CD14-positive monocyte (primary cell): ENCODE measurements around the gene APOBEC3H. TPM values are rescaled to one million over a fixed set of nuclear protein-coding genes. Genes with fewer than 3 reads are reported as not detected.

Source experiments
- DNase-seq, 3 donors: peaks; one replicate each; pipeline ENCODE4 v3.0.0-alpha.2; 2011 to 2022
- H2AFZ ChIP-seq: 2 replicates; pipeline ENCODE4 v1.6.0; 2012; ENCODE audit warnings: mild to moderate bottlenecking, low read depth, low read length, inconsistent platforms; ENCODE audit not compliant: insufficient read depth, poor library complexity, severe bottlenecking
- H3K27ac ChIP-seq, 2 donors: 1 replicate in 1 of 2; 2 replicates in 1 of 2; pipeline ENCODE4 v1.5.1; 2012 to 2013; ENCODE audit warnings: low read length in 2 of 2, control low read depth in 1 of 2, inconsistent platforms in 1 of 2, low read depth in 1 of 2, mild to moderate bottlenecking in 1 of 2
- H3K27me3 ChIP-seq, 2 donors: one replicate each; pipeline versions ENCODE4 v1.6.0 to v1.6.1; 2011 to 2013; ENCODE audit warnings: low read length in 2 of 2; ENCODE audit not compliant: control insufficient read depth in 2 of 2, insufficient read depth in 2 of 2
- H3K36me3 ChIP-seq, 2 donors: replicated peaks in 1 of 2; 1 replicate in 1 of 2; 2 replicates in 1 of 2; pipeline versions ENCODE4 v1.5.1 to v1.6.1; 2012 to 2013; ENCODE audit warnings: low read length in 2 of 2, control low read depth in 1 of 2, inconsistent platforms in 1 of 2, mild to moderate bottlenecking in 1 of 2; ENCODE audit not compliant: insufficient read depth in 2 of 2, control insufficient read depth in 1 of 2
- H3K4me1 ChIP-seq, 2 donors: 1 replicate in 1 of 2; 2 replicates in 1 of 2; pipeline versions ENCODE4 v1.5.1 to v1.6.1; 2012 to 2013; ENCODE audit warnings: low read length in 2 of 2, control low read depth in 1 of 2, inconsistent platforms in 1 of 2, mild to moderate bottlenecking in 1 of 2, moderate library complexity in 1 of 2; ENCODE audit not compliant: insufficient read depth in 2 of 2, control insufficient read depth in 1 of 2
- H3K4me2 ChIP-seq: replicated peaks from 2 replicates; pipeline ENCODE3; 2012; ENCODE audit warnings: low read length, moderate library complexity, mild to moderate bottlenecking; ENCODE audit not compliant: poor library complexity, severe bottlenecking; ENCODE audit errors: extremely low read depth
- H3K4me3 ChIP-seq, 3 experiments: fragments of 200-600 bp in 1 of 3; sonication (generic) in 1 of 3; replicated peaks in 1 of 3; 1 replicate in 2 of 3; 2 replicates in 1 of 3; pipeline ENCODE4 v1.5.1; 2011 to 2013; ENCODE audit warnings: low read length in 3 of 3, mild to moderate bottlenecking in 3 of 3, control low read depth in 2 of 3, low read depth in 2 of 3, inconsistent platforms in 1 of 3, moderate library complexity in 1 of 3
- H3K79me2 ChIP-seq: 2 replicates; pipeline ENCODE4 v1.6.0; 2012; ENCODE audit warnings: mild to moderate bottlenecking, control low read depth, inconsistent platforms, low read length, moderate library complexity; ENCODE audit not compliant: insufficient read depth
- H3K9ac ChIP-seq: 2 replicates; pipeline ENCODE4 v1.6.0; 2017; ENCODE audit warnings: low read length, mild to moderate bottlenecking; ENCODE audit not compliant: insufficient read depth, poor library complexity, severe bottlenecking
- H3K9me3 ChIP-seq, 2 donors: replicated peaks in 1 of 2; 1 replicate in 1 of 2; 2 replicates in 1 of 2; pipeline versions ENCODE4 v1.5.1 to v1.6.1; 2012 to 2013; ENCODE audit warnings: low read length in 2 of 2, control low read depth in 1 of 2; ENCODE audit not compliant: control insufficient read depth in 1 of 2, insufficient read depth in 1 of 2
- H4K20me1 ChIP-seq: 2 replicates; pipeline ENCODE4 v1.6.0; 2012; ENCODE audit warnings: mild to moderate bottlenecking, low read length, control low read depth, moderate library complexity; ENCODE audit not compliant: insufficient read depth
- H3K27ac Mint-ChIP-seq, 7 donors: one replicate each; pipeline ENCODE4 v1.8.0; 2020; ENCODE audit warnings: mild to moderate bottlenecking in 7 of 7, mixed read lengths in 7 of 7, moderate library complexity in 6 of 7, inconsistent platforms in 2 of 7
- H3K27me3 Mint-ChIP-seq, 3 donors: one replicate each; pipeline ENCODE4 v1.8.0; 2021 to 2022; ENCODE audit warnings: low read depth in 3 of 3, mild to moderate bottlenecking in 3 of 3, mixed read lengths in 3 of 3, moderate library complexity in 3 of 3, inconsistent platforms in 1 of 3
- H3K36me3 Mint-ChIP-seq, 2 donors: one replicate each; pipeline ENCODE4 v1.8.0; 2020; ENCODE audit warnings: mixed read lengths in 2 of 2, inconsistent platforms in 1 of 2, mild to moderate bottlenecking in 1 of 2
- H3K4me1 Mint-ChIP-seq: one replicate; pipeline ENCODE4 v1.8.0; 2020; ENCODE audit warnings: mild to moderate bottlenecking, mixed read lengths
- H3K4me3 Mint-ChIP-seq, 2 donors: one replicate each; pipeline ENCODE4 v1.8.0; 2020; ENCODE audit warnings: mild to moderate bottlenecking in 2 of 2, mixed read lengths in 2 of 2, moderate library complexity in 1 of 2
- H3K9me3 Mint-ChIP-seq, 7 donors: one replicate each; pipeline ENCODE4 v1.8.0; 2020 to 2022; ENCODE audit warnings: mixed read lengths in 7 of 7, mild to moderate bottlenecking in 6 of 7, moderate library complexity in 6 of 7, inconsistent platforms in 2 of 7
- WGBS: methylation state at CpG from one replicate; pipeline ENCODE4 v1.1.5; 2013; ENCODE audit warnings: missing lambda C conversion rate; ENCODE audit not compliant: insufficient coverage; 5-methylcytosine and 5-hydroxymethylcytosine counted together
- intact Hi-C, 2 donors: fragments of 100-400 bp; cut with micrococcal nuclease; formaldehyde crosslinking; loops; one replicate each; pipeline versions ENCODE4 v1.15.0 to v1.15.1; 2023
- polyA plus RNA-seq, 3 donors: library from polyadenylated mRNA; depleted of rRNA in 1 of 3; unstranded in 2 of 3; stranded (reverse) in 1 of 3; fragments of 300-500 nt in 2 of 3; fragments of >200 nt in 1 of 3; fragmentation: Illumina TruSeq in 2 of 3; gene quantifications; 1 replicate in 2 of 3; 2 replicates in 1 of 3; pipeline ENCODE4 v1.2.3, GENCODE V29; 2012 to 2021
- TF ChIP-seq, protein P1 (sequence below): fragments of 200-600 bp; IDR thresholded peaks from one replicate; pipeline ENCODE4 v1.8.0; 2022; ENCODE audit warnings: antibody characterized with exemption, mild to moderate bottlenecking

APOBEC3H gene
- polyA plus RNA-seq, 3 donors = 0.28 TPM; not detected in 2

DNA sequence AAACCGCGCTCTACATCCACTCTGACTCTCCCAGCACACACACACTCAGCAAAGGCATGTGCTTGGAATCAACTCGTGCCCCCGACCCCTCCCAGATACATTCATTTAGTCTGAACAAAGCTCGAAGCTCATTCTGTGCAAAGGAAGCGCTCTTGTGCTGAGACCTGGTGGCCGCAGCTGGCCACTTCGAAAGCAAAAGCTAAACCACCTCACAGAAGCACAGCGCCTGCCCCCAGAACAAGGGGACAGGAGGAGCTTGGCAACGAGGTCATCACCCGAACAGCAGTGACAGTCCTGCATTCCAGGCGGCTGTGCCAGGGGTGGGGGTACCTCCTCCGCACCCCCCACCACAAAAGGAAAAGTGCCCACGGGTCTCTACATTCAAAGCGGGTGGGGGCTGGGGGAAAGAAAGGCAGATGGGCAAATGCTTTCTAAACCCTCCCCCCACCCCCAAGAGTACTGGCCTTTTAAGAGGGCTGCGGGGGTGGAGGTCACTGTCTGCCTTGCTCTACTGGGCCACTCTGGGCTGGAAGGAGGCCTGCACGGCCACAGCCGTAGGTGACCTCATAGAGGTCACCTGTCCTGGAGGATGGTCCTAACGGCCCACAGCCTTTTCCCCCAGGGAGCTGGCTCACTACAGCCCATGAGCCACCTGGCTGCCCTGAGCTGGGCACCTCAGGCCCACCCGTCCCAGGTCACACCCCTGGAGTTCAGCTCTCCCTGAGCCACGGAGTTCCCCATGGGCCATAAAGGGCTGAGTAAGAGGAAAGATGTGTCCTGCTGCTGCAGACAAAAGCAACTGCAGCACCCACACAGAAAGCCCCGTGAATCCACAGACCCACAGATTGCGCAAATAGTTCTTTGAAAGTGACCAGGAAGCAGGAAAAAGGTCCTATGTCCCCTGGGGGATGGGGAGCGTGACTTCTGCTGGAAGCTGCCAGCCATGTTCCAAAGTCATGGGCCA lies 34.1 kb downstream of the APOBEC3H start:
- no peaks in the 10 kb centered on the region for H3K79me2 ChIP-seq
- Mint-ChIP-seq H3K9me3 (peaks cover 0 to 2% (median 0%) of the 10 kb centered on the region in 7 donors), H3K27me3 (peaks cover 0 to 7% (median 5%) of the 10 kb centered on the region in 3 donors), H3K27ac (peak overlapping the region in 1 of 7 donors; percentile 73), H3K4me1 (peaks cover 8% of the 10 kb centered on the region), H3K36me3 (peaks cover 7 to 13% of the 10 kb centered on the region in 2 donors), H3K4me3 (no peak overlapping the region)
- no peaks in the 10 kb centered on the region for H3K36me3 ChIP-seq
- H2AFZ ChIP-seq = no peak overlapping the region
- intact Hi-C loops = no loop called here
- no peak overlapping the region for H3K4me2 ChIP-seq
- peaks cover 9 to 12% of the 10 kb centered on the region in 2 donors for H3K4me1 ChIP-seq
- H3K4me3 ChIP-seq = no peak overlapping the region
- no peaks in the 10 kb centered on the region for H3K27me3 ChIP-seq
- TF ChIP-seq, protein P1, sequence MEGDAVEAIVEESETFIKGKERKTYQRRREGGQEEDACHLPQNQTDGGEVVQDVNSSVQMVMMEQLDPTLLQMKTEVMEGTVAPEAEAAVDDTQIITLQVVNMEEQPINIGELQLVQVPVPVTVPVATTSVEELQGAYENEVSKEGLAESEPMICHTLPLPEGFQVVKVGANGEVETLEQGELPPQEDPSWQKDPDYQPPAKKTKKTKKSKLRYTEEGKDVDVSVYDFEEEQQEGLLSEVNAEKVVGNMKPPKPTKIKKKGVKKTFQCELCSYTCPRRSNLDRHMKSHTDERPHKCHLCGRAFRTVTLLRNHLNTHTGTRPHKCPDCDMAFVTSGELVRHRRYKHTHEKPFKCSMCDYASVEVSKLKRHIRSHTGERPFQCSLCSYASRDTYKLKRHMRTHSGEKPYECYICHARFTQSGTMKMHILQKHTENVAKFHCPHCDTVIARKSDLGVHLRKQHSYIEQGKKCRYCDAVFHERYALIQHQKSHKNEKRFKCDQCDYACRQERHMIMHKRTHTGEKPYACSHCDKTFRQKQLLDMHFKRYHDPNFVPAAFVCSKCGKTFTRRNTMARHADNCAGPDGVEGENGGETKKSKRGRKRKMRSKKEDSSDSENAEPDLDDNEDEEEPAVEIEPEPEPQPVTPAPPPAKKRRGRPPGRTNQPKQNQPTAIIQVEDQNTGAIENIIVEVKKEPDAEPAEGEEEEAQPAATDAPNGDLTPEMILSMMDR = no peak
- 84% methylated on average over 11 of the region's 24 CpGs for WGBS
- no peaks in the 10 kb centered on the region for H3K9me3 ChIP-seq
- no peak overlapping the region for H3K27ac ChIP-seq
- no peaks in the 10 kb centered on the region for H4K20me1 ChIP-seq
- DNase-seq = peak in 1 of 3 donors; percentile 64
- H3K9ac ChIP-seq = no peak overlapping the region

DNA sequence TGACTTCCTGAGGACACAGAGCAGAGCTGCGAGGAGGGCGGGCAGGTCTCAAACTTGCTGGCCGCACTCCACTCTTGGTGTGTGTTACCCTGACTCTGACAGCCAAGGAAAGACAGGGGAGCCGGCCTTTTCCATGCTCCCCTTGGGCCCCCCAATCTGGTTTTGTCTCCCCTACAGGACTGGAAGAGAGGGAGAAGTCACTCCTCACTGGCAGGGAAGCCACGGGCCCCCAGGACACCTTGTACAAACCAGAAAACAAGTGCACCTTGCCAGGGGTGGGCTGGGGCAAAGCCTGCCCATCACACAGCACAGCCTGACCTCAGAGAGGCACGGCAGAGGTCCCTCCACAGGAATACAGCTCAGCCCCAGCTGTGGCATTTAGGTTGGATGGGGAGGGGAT lies 35.2 kb downstream of the APOBEC3H start:
- peaks cover 9 to 12% of the 10 kb centered on the region in 2 donors for H3K4me1 ChIP-seq
- no peak overlapping the region for H2AFZ ChIP-seq
- H3K27ac ChIP-seq = no peak overlapping the region
- no peaks in the 10 kb centered on the region for H3K36me3 ChIP-seq
- H3K9me3 ChIP-seq = no peaks in the 10 kb centered on the region
- intact Hi-C loops = no loop called here
- DNase-seq = no peak
- 100% methylated on average over 2 of the region's 6 CpGs for WGBS
- H3K4me3 ChIP-seq = no peak overlapping the region
- H3K27me3 ChIP-seq = no peaks in the 10 kb centered on the region
- Mint-ChIP-seq H3K27me3 (peaks cover 0 to 7% (median 3%) of the 10 kb centered on the region in 3 donors), H3K4me3 (no peak overlapping the region), H3K27ac (no peak overlapping the region), H3K4me1 (peaks cover 8% of the 10 kb centered on the region), H3K36me3 (peaks cover 7 to 13% of the 10 kb centered on the region in 2 donors), H3K9me3 (peaks cover 0 to 2% (median 0%) of the 10 kb centered on the region in 7 donors)
- TF ChIP-seq, protein P1 = no peak
- H4K20me1 ChIP-seq = no peaks in the 10 kb centered on the region
- H3K4me2 ChIP-seq = no peak overlapping the region
- H3K79me2 ChIP-seq = no peaks in the 10 kb centered on the region
- H3K9ac ChIP-seq = no peak overlapping the region
